NCI-H2081 treated with DMSO at 0.1 percent for 48 hours (cell line): ENCODE measurements around the gene OGDH.
A peak's percentile ranks its signal among the peaks of the same experiment; 100 is the strongest.
"Not testable (repeated sequence)": the region's sequence is repeated elsewhere in the genome, so short reads cannot be mapped to it uniquely, and the experiment has no call there.

Experiments used
- DNase-seq: peaks from one replicate; lab custom pipeline; 2025; lab: John Stamatoyannopoulos, UW

Gene OGDH

GRCh38 chr7:44606341-44607140 is at the start of gene OGDH:
TSS of gene OGDH (plus strand) at chr7:44606627. CDS start at chr7:44624344, 17,717 bp downstream.
- DNase-seq: peak; percentile 90

- no peak for DNase-seq
These were observed 48.9 kb upstream of the OGDH start for GRCh38 chr7:44557485-44557884.

- DNase-seq: no peak
These were observed 46.9 kb upstream of the OGDH start for GRCh38 chr7:44559485-44559884.

GRCh38 chr7:44561481-44561880 is 44.9 kb upstream of the OGDH start:
- no peak for DNase-seq

- no peak for DNase-seq
These were observed 44.3 kb upstream of the OGDH start for GRCh38 chr7:44561962-44562621.

- not testable (repeated sequence) for DNase-seq
These were observed 43.8 kb upstream of the OGDH start for GRCh38 chr7:44562622-44562962.

GRCh38 chr7:44563171-44563679 is 43.2 kb upstream of the OGDH start:
- no peak for DNase-seq

- DNase-seq: no peak
These were observed 41.8 kb upstream of the OGDH start for GRCh38 chr7:44564606-44565005.

- no peak for DNase-seq
These were observed 41.2 kb upstream of the OGDH start for GRCh38 chr7:44565097-44565794.

GRCh38 chr7:44565795-44566559 is 40.5 kb upstream of the OGDH start:
- DNase-seq: no peak

GRCh38 chr7:44566680-44567079 is 39.7 kb upstream of the OGDH start:
- no peak for DNase-seq

GRCh38 chr7:44567884-44568283 is 38.5 kb upstream of the OGDH start:
- no peak for DNase-seq

- DNase-seq: no peak
These were observed 37.5 kb upstream of the OGDH start for GRCh38 chr7:44568771-44569560.

- no peak for DNase-seq
These were observed 36.5 kb upstream of the OGDH start for GRCh38 chr7:44569959-44570358.

- no peak for DNase-seq
These were observed 33.7 kb upstream of the OGDH start for GRCh38 chr7:44572771-44573170.

GRCh38 chr7:44573464-44574286 is 32.8 kb upstream of the OGDH start, which contains the start of gene DDX56:
TSS of gene DDX56 (minus strand) at chr7:44573908. CDS start at chr7:44573895, 13 bp downstream.
- DNase-seq: peak; percentile 92

- DNase-seq: no peak
These were observed 32.0 kb upstream of the OGDH start for GRCh38 chr7:44574287-44574872.

- no peak for DNase-seq
These were observed 31.4 kb upstream of the OGDH start for GRCh38 chr7:44575054-44575453.

GRCh38 chr7:44576228-44576627 is 30.2 kb upstream of the OGDH start:
- DNase-seq: no peak
